Fibroblast of lung (primary cell): ENCODE results near the gene SNRPA1. TPM values are rescaled to one million over a fixed set of nuclear protein-coding genes. Genes with fewer than 3 reads are reported as not detected.

ENCODE experiments used
- DNase-seq, 2 donors: peaks; one replicate each; pipeline versions ENCODE4 v3.0.0 to v3.0.0-alpha.2; 2010; ENCODE audit warnings: low read depth in 2 of 2
- H2AFZ ChIP-seq: 2 replicates; pipeline ENCODE4 v1.5.1; 2012; ENCODE audit warnings: low read length, control low read depth, inconsistent platforms
- H3K27ac ChIP-seq: 2 replicates; pipeline ENCODE4 v1.5.1; 2011; ENCODE audit warnings: low read length, control low read depth; ENCODE audit not compliant: insufficient read depth
- H3K27me3 ChIP-seq: 2 replicates; pipeline ENCODE4 v1.5.1; 2011; ENCODE audit warnings: mild to moderate bottlenecking, low read length; ENCODE audit not compliant: control insufficient read depth, insufficient read depth
- H3K36me3 ChIP-seq: 2 replicates; pipeline ENCODE4 v1.5.1; 2011; ENCODE audit warnings: low read length; ENCODE audit not compliant: control insufficient read depth, insufficient read depth
- H3K4me1 ChIP-seq: 2 replicates; pipeline ENCODE4 v1.5.1; 2011; ENCODE audit warnings: low read length; ENCODE audit not compliant: control insufficient read depth, insufficient read depth; ENCODE audit errors: extremely low read depth
- H3K4me2 ChIP-seq: 2 replicates; pipeline ENCODE4 v1.5.1; 2011; ENCODE audit warnings: low read length, control low read depth; ENCODE audit not compliant: insufficient read depth; ENCODE audit errors: extremely low read depth
- H3K4me3 ChIP-seq, 4 experiments: fragments of 200-600 bp in 1 of 4; sonication (generic) in 1 of 4; replicated peaks in 1 of 4; 2 replicates each; pipeline ENCODE4 v1.5.1; 2011 to 2016; ENCODE audit warnings: low read length in 4 of 4, low read depth in 3 of 4, mild to moderate bottlenecking in 3 of 4, control low read depth in 2 of 4, inconsistent platforms in 1 of 4, mixed read lengths in 1 of 4; ENCODE audit not compliant: insufficient read depth in 1 of 4; ENCODE audit errors: control extremely low read depth in 1 of 4
- H3K79me2 ChIP-seq: 2 replicates; pipeline ENCODE4 v1.5.1; 2012; ENCODE audit warnings: mild to moderate bottlenecking, low read length, inconsistent platforms; ENCODE audit not compliant: control insufficient read depth, insufficient read depth
- H3K9ac ChIP-seq: 2 replicates; pipeline ENCODE4 v1.5.1; 2011; ENCODE audit warnings: mild to moderate bottlenecking, low read length, control low read depth; ENCODE audit not compliant: insufficient read depth
- H3K9me3 ChIP-seq: 2 replicates; pipeline ENCODE4 v1.5.1; 2012; ENCODE audit warnings: low read depth, low read length; ENCODE audit not compliant: control insufficient read depth, insufficient read depth
- H4K20me1 ChIP-seq: 2 replicates; pipeline ENCODE4 v1.5.1; 2011; ENCODE audit warnings: low read length; ENCODE audit not compliant: control insufficient read depth, insufficient read depth; ENCODE audit errors: extremely low read depth
- CTCF ChIP-seq, 2 donors: IDR thresholded peaks in 1 of 2; conservative IDR thresholded peaks in 1 of 2; 1 replicate in 1 of 2; 2 replicates in 1 of 2; pipeline ENCODE4 v1.5.1; 2011 to 2012; ENCODE audit warnings: low read length in 2 of 2, control low read depth in 1 of 2, inconsistent platforms in 1 of 2, low read depth in 1 of 2, mild to moderate bottlenecking in 1 of 2
- EZH2 ChIP-seq: IDR thresholded peaks from 2 replicates; pipeline ENCODE4 v1.5.1; 2012; ENCODE audit warnings: low read length, control low read depth, mild to moderate bottlenecking; ENCODE audit errors: missing control alignments
- polyA plus RNA-seq, 2 donors: library from polyadenylated mRNA; depleted of rRNA in 1 of 2; stranded (reverse) in 1 of 2; unstranded in 1 of 2; fragments of >200 nt; gene quantifications; 2 replicates each; pipeline ENCODE4 v1.2.1, GENCODE V29; 2011 to 2012; ENCODE audit warnings: missing spikeins in 1 of 2
- total RNA-seq: library from RNA; depleted of rRNA; stranded (reverse); fragments of >200 nt; gene quantifications from 2 replicates; pipeline ENCODE4 v1.2.1, GENCODE V29; 2014

The SNRPA1 gene
- total and polyA plus RNA-seq, 2 donors (not counting 1 experiment from before 2014, with no cell fraction given) = 12.9 to 90.3 TPM

DNA sequence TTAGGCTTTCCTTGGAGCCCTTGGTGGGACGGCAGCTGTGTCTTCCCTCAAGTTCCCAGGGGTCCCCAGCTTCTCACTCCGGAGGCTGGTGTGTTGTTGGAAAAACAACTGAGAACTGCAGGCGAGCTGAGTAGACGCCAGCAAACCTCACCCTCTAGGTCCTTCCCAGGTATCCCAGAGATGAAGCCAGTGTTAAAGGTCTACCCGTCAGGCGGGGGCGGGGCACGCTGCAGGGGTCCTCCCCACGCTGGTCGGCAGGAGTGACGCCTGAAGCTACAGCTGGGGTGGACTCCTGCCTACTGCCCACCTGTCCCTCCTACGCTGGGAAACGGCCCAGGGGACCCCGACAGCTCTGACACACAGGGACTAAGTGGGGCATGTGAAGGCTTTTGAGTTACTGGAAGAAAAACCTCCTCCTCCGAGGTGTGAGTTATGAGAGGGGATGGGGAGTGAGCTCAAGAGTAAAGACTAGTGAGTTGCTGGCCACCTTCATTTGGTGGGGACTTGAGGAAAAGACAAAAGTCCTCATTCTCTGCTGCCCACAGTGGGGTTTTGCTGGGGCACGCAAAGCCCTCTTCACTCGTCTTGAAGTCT lies 32.2 kb upstream of the SNRPA1 start:
- Histone ChIP-seq H3K4me2 (no peak overlapping the region), H3K4me1 (no peaks in the 10 kb centered on the region), H3K9ac (no peak overlapping the region), H2AFZ (no peak overlapping the region), H3K36me3 (no peaks in the 10 kb centered on the region), H3K9me3 (no peaks in the 10 kb centered on the region), H3K4me3 (no peak overlapping the region), H3K27me3 (peaks cover 11% of the 10 kb centered on the region), H3K79me2 (no peaks in the 10 kb centered on the region), H3K27ac (no peak overlapping the region), H4K20me1 (no peaks in the 10 kb centered on the region)
- no peak for DNase-seq
- TF ChIP-seq EZH2 = no peak
- TF ChIP-seq CTCF (conservative IDR thresholded peaks at IDR 0.05 in 1 of 2, IDR thresholded peaks at IDR 0.05 in 1 of 2; ENCODE audit: low read depth in 1 of 2, low read length in 2 of 2) = no peak

GRCh38 chr15:101326462-101327146 lies 31.6 kb upstream of the SNRPA1 start:
- Histone ChIP-seq H3K4me3 (no peak overlapping the region), H3K4me1 (no peaks in the 10 kb centered on the region), H3K27ac (no peak overlapping the region), H2AFZ (no peak overlapping the region), H4K20me1 (no peaks in the 10 kb centered on the region), H3K79me2 (no peaks in the 10 kb centered on the region), H3K9ac (no peak overlapping the region), H3K4me2 (no peak overlapping the region), H3K9me3 (no peaks in the 10 kb centered on the region), H3K36me3 (no peaks in the 10 kb centered on the region), H3K27me3 (peaks cover 11% of the 10 kb centered on the region)
- no peak for TF ChIP-seq CTCF (conservative IDR thresholded peaks at IDR 0.05 in 1 of 2, IDR thresholded peaks at IDR 0.05 in 1 of 2; ENCODE audit: low read depth in 1 of 2, low read length in 2 of 2)
- no peak for TF ChIP-seq EZH2
- DNase-seq = no peak

GRCh38 chr15:101326026-101326315 lies 30.9 kb upstream of the SNRPA1 start:
- no peaks in the 10 kb centered on the region for H3K36me3 ChIP-seq
- no peak overlapping the region for H3K9ac ChIP-seq
- no peak overlapping the region for H2AFZ ChIP-seq
- TF ChIP-seq EZH2 (no peak), CTCF (conservative IDR thresholded peaks at IDR 0.05 in 1 of 2, IDR thresholded peaks at IDR 0.05 in 1 of 2; ENCODE audit: low read depth in 1 of 2, low read length in 2 of 2) (no peak)
- H3K4me1 ChIP-seq = no peaks in the 10 kb centered on the region
- DNase-seq = no peak
- no peak overlapping the region for H3K4me3 ChIP-seq
- no peaks in the 10 kb centered on the region for H3K9me3 ChIP-seq
- no peak overlapping the region for H3K27ac ChIP-seq
- peaks cover 11% of the 10 kb centered on the region for H3K27me3 ChIP-seq
- H4K20me1 ChIP-seq = no peaks in the 10 kb centered on the region
- H3K79me2 ChIP-seq = no peaks in the 10 kb centered on the region
- no peak overlapping the region for H3K4me2 ChIP-seq
